ENCODE results near the gene ATAD3A.
"Not testable (repeated sequence)": the region's sequence is repeated elsewhere in the genome, so short reads cannot be mapped to it uniquely, and the experiment has no call there.

DNA sequence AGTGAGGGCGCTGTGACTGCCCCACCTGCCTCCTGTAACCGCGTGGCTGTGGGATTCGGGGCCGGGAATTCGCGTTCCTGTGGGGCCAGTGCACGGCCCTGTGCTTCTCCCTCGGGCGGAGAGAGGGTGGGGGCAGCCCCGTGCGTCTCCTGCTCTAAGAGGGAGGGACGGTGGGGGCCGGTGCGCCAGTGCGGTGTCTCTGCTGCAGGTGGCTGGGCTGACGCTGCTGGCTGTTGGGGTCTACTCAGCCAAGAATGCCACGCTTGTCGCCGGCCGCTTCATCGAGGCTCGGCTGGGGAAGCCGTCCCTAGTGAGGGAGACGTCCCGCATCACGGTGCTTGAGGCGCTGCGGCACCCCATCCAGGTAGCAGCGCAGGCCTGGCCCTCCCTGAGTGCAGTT lies 10.6 kb downstream of the ATAD3A start:
- TF ChIP-seq PPARA (CRISPR knock-in tag; IDR thresholded peaks at IDR 0.05; ENCODE audit: borderline replicate concordance); GLIS3 (CRISPR knock-in tag; IDR thresholded peaks at IDR 0.05); CSRNP3 (CRISPR knock-in tag; IDR thresholded peaks at IDR 0.05): not testable (repeated sequence)
